ENCODE measurements around the gene LRRC7. TPM values are rescaled to one million over a fixed set of nuclear protein-coding genes. Genes with fewer than 3 reads are reported as not detected.

The LRRC7 gene
- total and polyA plus RNA-seq, 8 donors, result 0.12 to 2.2 (median 0.90) TPM

GRCh38 chr1:69592341-69592740, 24.6 kb downstream of the LRRC7 start:
- Histone ChIP-seq H3K27me3 (no peaks in the 10 kb centered on the region), H3K36me3 (no peaks in the 10 kb centered on the region), H3K4me3 (no peak overlapping the region), H3K27ac (no peak overlapping the region), H3K4me1 (no peaks in the 10 kb centered on the region), H3K9me3 (no peaks in the 10 kb centered on the region)
- DNase-seq (no peak), ATAC-seq (no peak), FAIRE-seq (no peak)
- no peak for TF ChIP-seq CTCF (IDR thresholded peaks at IDR 0.05)
- intact Hi-C loops (cut with DNase I), result no loop called here
- 78 to 82% methylated on average over 6 of the region's 6 CpGs for WGBS, 2 donors

GRCh38 chr1:69595486-69595885, 27.8 kb downstream of the LRRC7 start:
- Histone ChIP-seq H3K4me1 (no peaks in the 10 kb centered on the region), H3K4me3 (no peak overlapping the region), H3K27ac (no peak overlapping the region), H3K36me3 (no peaks in the 10 kb centered on the region), H3K9me3 (no peaks in the 10 kb centered on the region), H3K27me3 (no peaks in the 10 kb centered on the region)
- DNase-seq (no peak), ATAC-seq (no peak), FAIRE-seq (no peak)
- WGBS, 2 donors, result 57 to 64% methylated on average over 2 of the region's 2 CpGs
- no peak for TF ChIP-seq CTCF (IDR thresholded peaks at IDR 0.05)
- intact Hi-C loops (cut with DNase I), result no loop called here

- intact Hi-C loops (cut with DNase I), result no loop called here
- TF ChIP-seq CTCF (IDR thresholded peaks at IDR 0.05), result no peak
- Histone ChIP-seq H3K9me3 (no peaks in the 10 kb centered on the region), H3K4me1 (no peaks in the 10 kb centered on the region), H3K27ac (no peak overlapping the region), H3K36me3 (no peaks in the 10 kb centered on the region), H3K4me3 (no peak overlapping the region), H3K27me3 (no peaks in the 10 kb centered on the region)
- ATAC-seq, result no peak
- FAIRE-seq, result no peak
- no peak for DNase-seq
- WGBS, 2 donors, result 53 to 67% methylated on average over 3 of the region's 3 CpGs
These were observed 43.6 kb downstream of the LRRC7 start for GRCh38 chr1:69611316-69611715.

- Histone ChIP-seq H3K27me3 (no peaks in the 10 kb centered on the region), H3K27ac (no peak overlapping the region), H3K4me1 (no peaks in the 10 kb centered on the region), H3K4me3 (no peak overlapping the region), H3K9me3 (no peaks in the 10 kb centered on the region), H3K36me3 (no peaks in the 10 kb centered on the region)
- no peak for TF ChIP-seq CTCF (IDR thresholded peaks at IDR 0.05)
- 92 to 94% methylated on average over 3 of the region's 3 CpGs for WGBS, 2 donors
- DNase-seq, result no peak
- intact Hi-C loops (cut with DNase I), result no loop called here
- no peak for ATAC-seq
- no peak for FAIRE-seq
These were observed 45.7 kb downstream of the LRRC7 start for GRCh38 chr1:69613414-69613813.

- intact Hi-C loops (cut with DNase I), result no loop called here
- Histone ChIP-seq H3K27me3 (no peaks in the 10 kb centered on the region), H3K4me1 (no peaks in the 10 kb centered on the region), H3K36me3 (no peaks in the 10 kb centered on the region), H3K27ac (no peak overlapping the region), H3K4me3 (no peak overlapping the region), H3K9me3 (no peaks in the 10 kb centered on the region)
- ATAC-seq (no peak), FAIRE-seq (no peak), DNase-seq (no peak)
- TF ChIP-seq CTCF (IDR thresholded peaks at IDR 0.05), result no peak
- 50 to 65% methylated on average over 1 of the region's 1 CpG for WGBS, 2 donors
These were observed 71.0 kb downstream of the LRRC7 start for GRCh38 chr1:69638673-69639072.

Data from pancreas (tissue), 10 donors.